Stimulated activated CD4-positive, alpha-beta T cell treated with anti-CD3 and anti-CD28 coated beads, Interleukin-12 subunit alpha, Interleukin-12 subunit beta, amount 100 ng/mL, for 24 hours (primary cell): Measurements from ENCODE around the gene LSAMP.
"Not testable (repeated sequence)": the region's sequence is repeated elsewhere in the genome, so short reads cannot be mapped to it uniquely, and the experiment has no call there.

Experiments
- DNase-seq, 2 experiments: peaks; one replicate each; pipeline ENCODE4 v3.0.0-alpha.2; 2020; ENCODE audit warnings: low read depth in 2 of 2

LSAMP gene

GRCh38 chr3:115890579-115890978, 554.7 kb downstream of the LSAMP start:
- no peak for DNase-seq

GRCh38 chr3:115885621-115886020, 559.7 kb downstream of the LSAMP start:
- no peak for DNase-seq

GRCh38 chr3:115877615-115877899, 567.7 kb downstream of the LSAMP start:
- DNase-seq, result no peak

GRCh38 chr3:115876876-115877614, 568.2 kb downstream of the LSAMP start:
- no peak for DNase-seq

GRCh38 chr3:115875460-115875859, 569.8 kb downstream of the LSAMP start:
- DNase-seq, result no peak

GRCh38 chr3:115871735-115872134, 573.6 kb downstream of the LSAMP start:
- no peak for DNase-seq

GRCh38 chr3:115864911-115865310, 580.4 kb downstream of the LSAMP start:
- no peak for DNase-seq

- no peak for DNase-seq
Measured at GRCh38 chr3:115862849-115863248, 582.4 kb downstream of the LSAMP start.

GRCh38 chr3:115862099-115862498, 583.2 kb downstream of the LSAMP start:
- DNase-seq, result no peak

GRCh38 chr3:115861166-115861733, 584.0 kb downstream of the LSAMP start:
- no peak for DNase-seq

- no peak for DNase-seq
Measured at GRCh38 chr3:115860766-115861165, 584.5 kb downstream of the LSAMP start.

GRCh38 chr3:115859002-115859807, 586.1 kb downstream of the LSAMP start:
- no peak for DNase-seq

GRCh38 chr3:115857518-115858136, 587.7 kb downstream of the LSAMP start:
- DNase-seq, result no peak

- no peak for DNase-seq
Measured at GRCh38 chr3:115855911-115856310, 589.4 kb downstream of the LSAMP start.

- DNase-seq, result no peak
Measured at GRCh38 chr3:115853104-115853503, 592.2 kb downstream of the LSAMP start.

GRCh38 chr3:115852278-115852677, 593.0 kb downstream of the LSAMP start:
- no peak for DNase-seq

GRCh38 chr3:115851571-115851970, 593.7 kb downstream of the LSAMP start:
- no peak for DNase-seq

- DNase-seq, result no peak
Measured at GRCh38 chr3:115848641-115849040, 596.6 kb downstream of the LSAMP start.

GRCh38 chr3:115845986-115846385, 599.3 kb downstream of the LSAMP start:
- no peak for DNase-seq

- DNase-seq, result not testable (repeated sequence)
Measured at GRCh38 chr3:115844729-115845128, 600.6 kb downstream of the LSAMP start.

- DNase-seq, result no peak
Measured at GRCh38 chr3:115843206-115843605, 602.1 kb downstream of the LSAMP start.

- DNase-seq, result no peak
Measured at GRCh38 chr3:115839246-115839645, 606.0 kb downstream of the LSAMP start.

GRCh38 chr3:115838786-115839185, 606.5 kb downstream of the LSAMP start:
- DNase-seq, result no peak
